CD14-positive monocyte (primary cell): ENCODE results near the gene EBP. TPM values are rescaled to one million over a fixed set of nuclear protein-coding genes. Genes with fewer than 3 reads are reported as not detected.

Experiments used
- DNase-seq, 3 donors: peaks; one replicate each; pipeline ENCODE4 v3.0.0-alpha.2; 2011 to 2022
- H2AFZ ChIP-seq: 2 replicates; pipeline ENCODE4 v1.6.0; 2012; ENCODE audit warnings: mild to moderate bottlenecking, low read depth, low read length, inconsistent platforms; ENCODE audit not compliant: insufficient read depth, poor library complexity, severe bottlenecking
- H3K27ac ChIP-seq, 2 donors: 1 replicate in 1 of 2; 2 replicates in 1 of 2; pipeline ENCODE4 v1.5.1; 2012 to 2013; ENCODE audit warnings: low read length in 2 of 2, control low read depth in 1 of 2, inconsistent platforms in 1 of 2, low read depth in 1 of 2, mild to moderate bottlenecking in 1 of 2
- H3K27me3 ChIP-seq, 2 donors: one replicate each; pipeline versions ENCODE4 v1.6.0 to v1.6.1; 2011 to 2013; ENCODE audit warnings: low read length in 2 of 2; ENCODE audit not compliant: control insufficient read depth in 2 of 2, insufficient read depth in 2 of 2
- H3K36me3 ChIP-seq, 2 donors: replicated peaks in 1 of 2; 1 replicate in 1 of 2; 2 replicates in 1 of 2; pipeline versions ENCODE4 v1.5.1 to v1.6.1; 2012 to 2013; ENCODE audit warnings: low read length in 2 of 2, control low read depth in 1 of 2, inconsistent platforms in 1 of 2, mild to moderate bottlenecking in 1 of 2; ENCODE audit not compliant: insufficient read depth in 2 of 2, control insufficient read depth in 1 of 2
- H3K4me1 ChIP-seq, 2 donors: 1 replicate in 1 of 2; 2 replicates in 1 of 2; pipeline versions ENCODE4 v1.5.1 to v1.6.1; 2012 to 2013; ENCODE audit warnings: low read length in 2 of 2, control low read depth in 1 of 2, inconsistent platforms in 1 of 2, mild to moderate bottlenecking in 1 of 2, moderate library complexity in 1 of 2; ENCODE audit not compliant: insufficient read depth in 2 of 2, control insufficient read depth in 1 of 2
- H3K4me2 ChIP-seq: replicated peaks from 2 replicates; pipeline ENCODE3; 2012; ENCODE audit warnings: low read length, moderate library complexity, mild to moderate bottlenecking; ENCODE audit not compliant: poor library complexity, severe bottlenecking; ENCODE audit errors: extremely low read depth
- H3K4me3 ChIP-seq, 3 experiments: fragments of 200-600 bp in 1 of 3; sonication (generic) in 1 of 3; replicated peaks in 1 of 3; 1 replicate in 2 of 3; 2 replicates in 1 of 3; pipeline ENCODE4 v1.5.1; 2011 to 2013; ENCODE audit warnings: low read length in 3 of 3, mild to moderate bottlenecking in 3 of 3, control low read depth in 2 of 3, low read depth in 2 of 3, inconsistent platforms in 1 of 3, moderate library complexity in 1 of 3
- H3K79me2 ChIP-seq: 2 replicates; pipeline ENCODE4 v1.6.0; 2012; ENCODE audit warnings: mild to moderate bottlenecking, control low read depth, inconsistent platforms, low read length, moderate library complexity; ENCODE audit not compliant: insufficient read depth
- H3K9ac ChIP-seq: 2 replicates; pipeline ENCODE4 v1.6.0; 2017; ENCODE audit warnings: low read length, mild to moderate bottlenecking; ENCODE audit not compliant: insufficient read depth, poor library complexity, severe bottlenecking
- H3K9me3 ChIP-seq, 2 donors: replicated peaks in 1 of 2; 1 replicate in 1 of 2; 2 replicates in 1 of 2; pipeline versions ENCODE4 v1.5.1 to v1.6.1; 2012 to 2013; ENCODE audit warnings: low read length in 2 of 2, control low read depth in 1 of 2; ENCODE audit not compliant: control insufficient read depth in 1 of 2, insufficient read depth in 1 of 2
- H4K20me1 ChIP-seq: 2 replicates; pipeline ENCODE4 v1.6.0; 2012; ENCODE audit warnings: mild to moderate bottlenecking, low read length, control low read depth, moderate library complexity; ENCODE audit not compliant: insufficient read depth
- H3K27ac Mint-ChIP-seq, 7 donors: one replicate each; pipeline ENCODE4 v1.8.0; 2020; ENCODE audit warnings: mild to moderate bottlenecking in 7 of 7, mixed read lengths in 7 of 7, moderate library complexity in 6 of 7, inconsistent platforms in 2 of 7
- H3K27me3 Mint-ChIP-seq, 3 donors: one replicate each; pipeline ENCODE4 v1.8.0; 2021 to 2022; ENCODE audit warnings: low read depth in 3 of 3, mild to moderate bottlenecking in 3 of 3, mixed read lengths in 3 of 3, moderate library complexity in 3 of 3, inconsistent platforms in 1 of 3
- H3K36me3 Mint-ChIP-seq, 2 donors: one replicate each; pipeline ENCODE4 v1.8.0; 2020; ENCODE audit warnings: mixed read lengths in 2 of 2, inconsistent platforms in 1 of 2, mild to moderate bottlenecking in 1 of 2
- H3K4me1 Mint-ChIP-seq: one replicate; pipeline ENCODE4 v1.8.0; 2020; ENCODE audit warnings: mild to moderate bottlenecking, mixed read lengths
- H3K4me3 Mint-ChIP-seq, 2 donors: one replicate each; pipeline ENCODE4 v1.8.0; 2020; ENCODE audit warnings: mild to moderate bottlenecking in 2 of 2, mixed read lengths in 2 of 2, moderate library complexity in 1 of 2
- H3K9me3 Mint-ChIP-seq, 7 donors: one replicate each; pipeline ENCODE4 v1.8.0; 2020 to 2022; ENCODE audit warnings: mixed read lengths in 7 of 7, mild to moderate bottlenecking in 6 of 7, moderate library complexity in 6 of 7, inconsistent platforms in 2 of 7
- WGBS: methylation state at CpG from one replicate; pipeline ENCODE4 v1.1.5; 2013; ENCODE audit warnings: missing lambda C conversion rate; ENCODE audit not compliant: insufficient coverage; 5-methylcytosine and 5-hydroxymethylcytosine counted together
- intact Hi-C, 2 donors: fragments of 100-400 bp; cut with micrococcal nuclease; formaldehyde crosslinking; loops; one replicate each; pipeline versions ENCODE4 v1.15.0 to v1.15.1; 2023
- polyA plus RNA-seq, 3 donors: library from polyadenylated mRNA; depleted of rRNA in 1 of 3; unstranded in 2 of 3; stranded (reverse) in 1 of 3; fragments of 300-500 nt in 2 of 3; fragments of >200 nt in 1 of 3; fragmentation: Illumina TruSeq in 2 of 3; gene quantifications; 1 replicate in 2 of 3; 2 replicates in 1 of 3; pipeline ENCODE4 v1.2.3, GENCODE V29; 2012 to 2021
- TF ChIP-seq, protein P1 (sequence below): fragments of 200-600 bp; IDR thresholded peaks from one replicate; pipeline ENCODE4 v1.8.0; 2022; ENCODE audit warnings: antibody characterized with exemption, mild to moderate bottlenecking

Gene EBP
- polyA plus RNA-seq, 3 donors, result 47.2 to 59.5 (median 47.4) TPM

DNA sequence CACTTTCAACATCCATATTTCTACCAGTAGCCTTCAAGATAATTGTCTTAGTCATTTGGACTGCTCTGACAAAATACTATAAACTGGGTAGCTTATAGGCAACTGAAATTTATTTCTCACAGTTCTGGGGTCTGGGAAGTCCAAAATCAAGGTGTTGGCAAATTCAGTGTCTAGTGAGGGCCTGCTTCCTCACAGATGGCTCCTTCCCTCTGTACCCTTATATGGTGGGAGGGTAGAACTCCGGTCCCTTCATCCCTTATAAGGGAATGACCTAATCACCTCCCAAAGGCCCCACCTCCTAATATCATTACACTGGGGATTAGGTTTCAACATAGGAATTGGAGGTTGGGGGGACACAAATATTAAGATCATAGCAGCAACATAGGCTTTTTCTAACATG is 10.6 kb downstream of the EBP start:
- H3K4me3 Mint-ChIP-seq, result no peak overlapping the region
- no peak overlapping the region for H3K4me2 ChIP-seq
- H2AFZ ChIP-seq, result no peak overlapping the region

DNA sequence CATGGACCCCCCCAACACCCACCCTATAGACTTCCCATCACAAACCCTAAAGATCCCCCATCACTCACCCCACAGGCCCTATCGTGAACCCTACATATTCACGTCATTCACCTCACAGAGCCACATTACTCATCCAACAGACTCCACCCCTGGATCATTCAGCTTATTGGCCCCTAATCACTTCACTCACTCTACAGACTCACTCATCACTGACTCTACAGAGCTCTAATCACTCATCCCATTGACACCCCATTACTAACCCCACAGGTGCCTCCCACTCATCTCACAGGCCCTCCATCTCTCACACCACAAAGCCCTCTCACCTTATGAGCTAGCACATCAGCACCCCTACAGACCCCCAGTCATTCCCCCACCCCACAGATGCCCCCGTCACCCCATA is 11.6 kb downstream of the EBP start:
- H4K20me1 ChIP-seq, result no peaks in the 10 kb centered on the region
- H3K27me3 ChIP-seq, result no peaks in the 10 kb centered on the region
- H3K79me2 ChIP-seq, result no peaks in the 10 kb centered on the region
- Mint-ChIP-seq H3K9me3 (peaks cover 0 to 7% (median 0%) of the 10 kb centered on the region in 7 donors), H3K27ac (no peak overlapping the region), H3K27me3 (peaks cover 0 to 1% (median 0%) of the 10 kb centered on the region in 3 donors), H3K36me3 (peaks cover 7% of the 10 kb centered on the region in 2 donors), H3K4me3 (no peak overlapping the region), H3K4me1 (peaks cover 24% of the 10 kb centered on the region)
- WGBS, result 88% methylated on average over 2 of the region's 3 CpGs
- no peak for DNase-seq
- TF ChIP-seq, protein P1, sequence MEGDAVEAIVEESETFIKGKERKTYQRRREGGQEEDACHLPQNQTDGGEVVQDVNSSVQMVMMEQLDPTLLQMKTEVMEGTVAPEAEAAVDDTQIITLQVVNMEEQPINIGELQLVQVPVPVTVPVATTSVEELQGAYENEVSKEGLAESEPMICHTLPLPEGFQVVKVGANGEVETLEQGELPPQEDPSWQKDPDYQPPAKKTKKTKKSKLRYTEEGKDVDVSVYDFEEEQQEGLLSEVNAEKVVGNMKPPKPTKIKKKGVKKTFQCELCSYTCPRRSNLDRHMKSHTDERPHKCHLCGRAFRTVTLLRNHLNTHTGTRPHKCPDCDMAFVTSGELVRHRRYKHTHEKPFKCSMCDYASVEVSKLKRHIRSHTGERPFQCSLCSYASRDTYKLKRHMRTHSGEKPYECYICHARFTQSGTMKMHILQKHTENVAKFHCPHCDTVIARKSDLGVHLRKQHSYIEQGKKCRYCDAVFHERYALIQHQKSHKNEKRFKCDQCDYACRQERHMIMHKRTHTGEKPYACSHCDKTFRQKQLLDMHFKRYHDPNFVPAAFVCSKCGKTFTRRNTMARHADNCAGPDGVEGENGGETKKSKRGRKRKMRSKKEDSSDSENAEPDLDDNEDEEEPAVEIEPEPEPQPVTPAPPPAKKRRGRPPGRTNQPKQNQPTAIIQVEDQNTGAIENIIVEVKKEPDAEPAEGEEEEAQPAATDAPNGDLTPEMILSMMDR, result no peak
- H2AFZ ChIP-seq, result no peak overlapping the region
- H3K4me3 ChIP-seq, result no peak overlapping the region
- peaks cover 9 to 20% of the 10 kb centered on the region in 2 donors for H3K4me1 ChIP-seq
- H3K36me3 ChIP-seq, result peaks cover 2 to 8% of the 10 kb centered on the region in 2 donors
- H3K4me2 ChIP-seq, result no peak overlapping the region
- no peaks in the 10 kb centered on the region for H3K9me3 ChIP-seq
- no peak overlapping the region for H3K9ac ChIP-seq
- no peak overlapping the region for H3K27ac ChIP-seq
- intact Hi-C loops, result no loop called here

More for the DNA sequence above, 10.6 kb downstream of the EBP start:
- Histone ChIP-seq H3K4me3 (no peak overlapping the region), H4K20me1 (no peaks in the 10 kb centered on the region), H3K9ac (no peak overlapping the region), H3K27me3 (no peaks in the 10 kb centered on the region), H3K27ac (peak overlapping the region in 1 of 2 donors; percentile 65), H3K36me3 (peaks cover 7 to 18% of the 10 kb centered on the region in 2 donors), H3K79me2 (no peaks in the 10 kb centered on the region), H3K9me3 (no peaks in the 10 kb centered on the region), H3K4me1 (peaks cover 5 to 11% of the 10 kb centered on the region in 2 donors)
- peak in 2 of 3 donors; percentile 10 to 13 for DNase-seq
- Mint-ChIP-seq H3K27ac (peak overlapping the region; percentile 36 to 91 (median 46)), H3K9me3 (peaks cover 0 to 7% (median 0%) of the 10 kb centered on the region in 7 donors), H3K27me3 (peaks cover 0 to 2% (median 1%) of the 10 kb centered on the region in 3 donors), H3K36me3 (peaks cover 10 to 16% of the 10 kb centered on the region in 2 donors), H3K4me1 (peaks cover 19% of the 10 kb centered on the region)
- intact Hi-C loops, result no loop called here
- WGBS, result no CpG with 5 or more reads among the region's 1 CpG
- TF ChIP-seq, protein P1, result no peak
